AG10803 (cell line): ENCODE measurements around the gene CFAP251.
"Not testable (repeated sequence)": the region's sequence is repeated elsewhere in the genome, so short reads cannot be mapped to it uniquely, and the experiment has no call there.

Experiments used
- DNase-seq: peaks from one replicate; pipeline ENCODE4 v3.0.0; 2010; ENCODE audit warnings: low read depth
- H3K4me3 ChIP-seq: 2 replicates; pipeline ENCODE4 v1.5.1; 2011; ENCODE audit warnings: mild to moderate bottlenecking, low read length, control low read depth
- TF ChIP-seq, protein P1 (sequence below): conservative IDR thresholded peaks from 2 replicates; pipeline ENCODE4 v1.5.1; 2011; ENCODE audit warnings: mild to moderate bottlenecking, low read length, control low read depth, inconsistent platforms

CFAP251 gene

DNA sequence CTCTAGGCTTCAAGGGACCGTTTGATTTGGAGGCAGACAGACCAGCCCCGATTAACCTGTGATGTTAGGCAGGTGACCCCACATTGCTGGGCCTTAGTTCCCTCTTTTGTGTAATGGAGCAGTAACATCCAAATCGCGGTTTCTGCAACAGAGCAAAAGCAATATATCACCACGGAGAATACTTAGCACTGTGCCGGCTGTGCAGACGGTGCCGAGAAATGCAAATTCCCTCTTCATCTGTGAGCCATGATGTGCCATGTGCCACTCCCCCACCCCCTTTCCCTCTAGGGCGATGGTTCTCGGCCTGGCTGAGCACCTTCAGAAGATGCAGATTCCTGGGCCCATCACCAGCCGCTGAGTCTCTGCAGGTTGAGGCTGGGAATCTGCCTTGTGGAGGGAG lies 114.2 kb downstream of the CFAP251 start:
- DNase-seq, result no peak
- TF ChIP-seq, protein P1, sequence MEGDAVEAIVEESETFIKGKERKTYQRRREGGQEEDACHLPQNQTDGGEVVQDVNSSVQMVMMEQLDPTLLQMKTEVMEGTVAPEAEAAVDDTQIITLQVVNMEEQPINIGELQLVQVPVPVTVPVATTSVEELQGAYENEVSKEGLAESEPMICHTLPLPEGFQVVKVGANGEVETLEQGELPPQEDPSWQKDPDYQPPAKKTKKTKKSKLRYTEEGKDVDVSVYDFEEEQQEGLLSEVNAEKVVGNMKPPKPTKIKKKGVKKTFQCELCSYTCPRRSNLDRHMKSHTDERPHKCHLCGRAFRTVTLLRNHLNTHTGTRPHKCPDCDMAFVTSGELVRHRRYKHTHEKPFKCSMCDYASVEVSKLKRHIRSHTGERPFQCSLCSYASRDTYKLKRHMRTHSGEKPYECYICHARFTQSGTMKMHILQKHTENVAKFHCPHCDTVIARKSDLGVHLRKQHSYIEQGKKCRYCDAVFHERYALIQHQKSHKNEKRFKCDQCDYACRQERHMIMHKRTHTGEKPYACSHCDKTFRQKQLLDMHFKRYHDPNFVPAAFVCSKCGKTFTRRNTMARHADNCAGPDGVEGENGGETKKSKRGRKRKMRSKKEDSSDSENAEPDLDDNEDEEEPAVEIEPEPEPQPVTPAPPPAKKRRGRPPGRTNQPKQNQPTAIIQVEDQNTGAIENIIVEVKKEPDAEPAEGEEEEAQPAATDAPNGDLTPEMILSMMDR, result no peak
- no peak overlapping the region for H3K4me3 ChIP-seq

DNA sequence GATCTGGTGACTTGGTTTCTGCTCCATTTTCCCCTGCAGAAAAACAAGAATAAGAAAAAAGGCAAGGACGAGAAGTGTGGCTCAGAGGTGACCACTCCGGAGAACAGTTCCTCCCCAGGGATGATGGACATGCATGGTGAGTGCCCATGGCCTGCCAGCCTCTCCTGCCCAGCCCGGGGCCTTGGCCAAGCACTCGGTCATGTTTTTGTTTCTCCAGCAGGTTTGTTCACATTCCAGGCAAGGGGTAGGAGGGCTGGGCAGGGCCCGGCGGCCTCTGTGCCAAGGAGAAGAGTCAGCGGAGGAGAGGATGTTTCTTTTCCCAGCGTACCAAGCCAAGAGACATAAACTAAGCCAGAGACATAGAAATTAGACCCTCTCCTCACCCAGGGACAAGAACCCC lies 116.9 kb downstream of the CFAP251 start:
- TF ChIP-seq, protein P1, result no peak
- no peak overlapping the region for H3K4me3 ChIP-seq
- no peak for DNase-seq

DNA sequence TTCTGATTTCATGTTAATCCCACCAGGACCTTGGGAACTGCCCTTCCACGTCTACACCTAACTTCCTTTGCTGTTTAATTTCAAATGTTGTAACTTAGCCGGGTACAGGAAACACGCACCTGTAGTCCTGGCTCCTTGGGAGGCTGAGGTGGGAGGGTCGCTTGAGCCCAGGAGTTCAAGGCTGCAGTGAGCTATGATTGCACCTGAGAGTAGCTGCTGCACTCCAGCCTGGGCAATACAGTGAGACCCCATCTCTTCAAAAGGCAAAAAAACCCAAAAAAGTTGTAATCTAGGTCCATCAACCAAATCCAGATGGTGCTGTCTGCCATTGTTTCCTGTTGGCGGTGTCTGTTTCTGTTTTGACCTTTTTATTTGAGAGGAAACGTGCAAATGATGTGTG lies 117.8 kb downstream of the CFAP251 start:
- TF ChIP-seq, protein P1, result no peak
- no peak for DNase-seq
- H3K4me3 ChIP-seq, result no peak overlapping the region

DNA sequence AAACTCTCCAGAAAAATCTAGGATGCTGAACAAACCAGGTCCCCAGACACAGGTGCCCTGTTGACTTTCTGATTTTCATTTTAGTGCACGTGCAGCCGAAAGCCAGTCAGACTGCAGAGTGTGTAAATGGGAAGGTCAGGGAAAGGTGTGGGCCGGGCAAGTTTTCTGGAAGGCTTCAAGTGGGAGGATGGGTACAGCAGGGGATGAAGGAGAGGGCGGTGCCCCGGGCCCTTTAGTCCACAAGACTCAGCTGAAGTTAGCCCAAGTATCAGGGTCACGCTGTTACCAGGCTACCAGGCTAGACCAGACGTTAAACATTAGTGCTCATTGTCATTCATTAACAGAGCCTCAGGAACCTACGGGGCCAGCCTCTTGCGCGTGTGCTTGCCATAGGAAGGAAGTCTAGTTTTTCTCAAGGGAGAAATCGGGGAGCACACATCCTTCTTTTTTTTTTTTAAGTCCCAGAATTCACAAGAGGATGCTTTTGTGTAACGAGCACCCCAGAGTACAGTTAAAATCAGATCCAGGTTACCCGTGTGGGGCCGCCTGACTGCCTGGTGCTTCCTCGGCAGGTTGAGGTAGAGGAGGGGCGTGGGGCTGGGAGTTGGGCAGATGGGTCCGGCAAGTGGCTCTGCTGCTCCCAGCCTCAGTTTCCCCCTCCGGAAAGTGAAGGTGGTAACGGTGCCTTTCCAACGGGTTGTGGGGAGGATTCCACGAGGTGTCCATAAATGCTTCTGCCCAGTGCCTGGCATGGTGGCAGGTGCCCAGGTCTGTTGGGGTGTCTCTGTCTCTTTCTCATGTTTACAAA lies 122.4 kb downstream of the CFAP251 start:
- no peak overlapping the region for H3K4me3 ChIP-seq
- TF ChIP-seq, protein P1, result no peak
- DNase-seq, result no peak

DNA sequence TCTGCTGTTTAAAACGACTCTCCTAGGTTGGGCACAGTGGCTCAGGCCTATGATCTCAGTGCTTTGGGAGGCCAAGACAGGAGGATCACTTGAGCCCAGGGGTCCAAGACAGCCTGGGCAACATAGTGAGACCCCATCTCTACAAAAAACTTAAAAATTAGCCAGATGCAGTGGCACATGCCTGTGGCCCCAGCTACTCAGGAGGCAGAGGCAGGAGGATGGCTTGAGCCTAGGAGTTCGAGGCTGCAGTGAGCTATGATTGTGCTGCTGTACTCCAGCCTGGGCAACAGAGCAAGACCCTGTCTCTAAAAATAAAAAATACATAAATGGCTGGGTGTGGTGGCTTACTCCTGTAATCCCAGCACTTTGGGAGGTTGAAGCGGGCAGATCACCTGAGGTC lies 123.1 kb downstream of the CFAP251 start:
- not testable (repeated sequence) for H3K4me3 ChIP-seq

DNA sequence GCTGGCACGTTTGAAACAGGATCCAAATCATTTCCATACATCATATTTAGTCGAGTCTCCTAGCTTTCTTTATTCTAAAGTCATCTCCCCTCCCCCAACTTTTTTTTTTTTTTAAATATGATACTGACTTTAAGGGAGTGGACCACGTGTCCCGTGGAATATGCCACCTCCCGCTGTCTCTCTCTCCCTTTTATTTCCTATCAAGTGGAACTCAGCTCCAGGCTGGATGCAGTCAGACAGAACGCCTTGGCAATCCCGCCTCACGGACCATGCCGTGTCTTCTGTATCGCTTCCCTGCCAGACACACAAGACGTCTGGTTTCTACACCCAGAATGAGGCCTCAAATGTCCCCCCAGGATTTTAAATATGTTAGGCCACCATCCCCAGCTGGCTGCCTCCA lies 124.5 kb downstream of the CFAP251 start:
- no peak for DNase-seq
- no peak overlapping the region for H3K4me3 ChIP-seq
- TF ChIP-seq, protein P1, result no peak

More for the DNA sequence above, 123.1 kb downstream of the CFAP251 start:
- DNase-seq, result not testable (repeated sequence)

DNA sequence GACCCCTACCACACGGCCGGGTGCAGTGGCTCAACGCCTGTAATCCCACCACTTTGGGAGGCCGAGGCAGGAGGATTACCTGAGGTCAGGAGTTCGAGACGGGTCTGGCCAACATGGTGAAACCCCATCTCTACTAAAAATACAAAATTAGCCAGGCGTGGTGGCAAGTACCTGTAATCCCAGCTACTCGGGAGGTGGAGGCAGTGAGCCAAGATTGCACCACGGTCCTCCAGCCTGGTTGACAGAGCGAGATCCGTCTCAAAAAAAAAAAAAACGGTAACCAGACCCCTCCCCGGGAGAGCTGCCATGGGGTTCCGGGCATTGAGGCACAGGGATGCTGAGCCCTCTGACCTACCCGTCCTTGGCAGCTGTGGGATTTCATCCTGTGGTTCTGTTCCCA lies 125.1 kb downstream of the CFAP251 start:
- TF ChIP-seq, protein P1, result no peak
- H3K4me3 ChIP-seq, result no peak overlapping the region
- no peak for DNase-seq
